HCT116 (cell line): ENCODE results near the gene TMEM240.

Experiments
- POLR2AphosphoS5 ChIP-seq: IDR thresholded peaks from 2 replicates; pipeline ENCODE4 v1.6.1; 2011; ENCODE audit warnings: mild to moderate bottlenecking, low read depth, low read length, moderate library complexity
- SIN3A ChIP-seq: IDR thresholded peaks from 2 replicates; pipeline ENCODE4 v1.6.1; 2012; ENCODE audit warnings: low read depth
- TF ChIP-seq, protein P1 (sequence below), 3 experiments: fragments of 200-600 bp in 1 of 3; sonication (generic) in 1 of 3; IDR thresholded peaks in 2 of 3; conservative IDR thresholded peaks in 1 of 3; 2 replicates each; pipeline ENCODE4 v1.5.1; 2012 to 2017; ENCODE audit warnings: low read depth in 2 of 3, low read length in 2 of 3, antibody characterized with exemption in 1 of 3, borderline replicate concordance in 1 of 3, control low read depth in 1 of 3, mild to moderate bottlenecking in 1 of 3, mixed read lengths in 1 of 3, mixed run types in 1 of 3, moderate library complexity in 1 of 3; ENCODE audit not compliant: insufficient read depth in 1 of 3

GRCh38 chr1:1540818-1541628, 599 bp upstream of the TMEM240 start:
- TF ChIP-seq, protein P1, sequence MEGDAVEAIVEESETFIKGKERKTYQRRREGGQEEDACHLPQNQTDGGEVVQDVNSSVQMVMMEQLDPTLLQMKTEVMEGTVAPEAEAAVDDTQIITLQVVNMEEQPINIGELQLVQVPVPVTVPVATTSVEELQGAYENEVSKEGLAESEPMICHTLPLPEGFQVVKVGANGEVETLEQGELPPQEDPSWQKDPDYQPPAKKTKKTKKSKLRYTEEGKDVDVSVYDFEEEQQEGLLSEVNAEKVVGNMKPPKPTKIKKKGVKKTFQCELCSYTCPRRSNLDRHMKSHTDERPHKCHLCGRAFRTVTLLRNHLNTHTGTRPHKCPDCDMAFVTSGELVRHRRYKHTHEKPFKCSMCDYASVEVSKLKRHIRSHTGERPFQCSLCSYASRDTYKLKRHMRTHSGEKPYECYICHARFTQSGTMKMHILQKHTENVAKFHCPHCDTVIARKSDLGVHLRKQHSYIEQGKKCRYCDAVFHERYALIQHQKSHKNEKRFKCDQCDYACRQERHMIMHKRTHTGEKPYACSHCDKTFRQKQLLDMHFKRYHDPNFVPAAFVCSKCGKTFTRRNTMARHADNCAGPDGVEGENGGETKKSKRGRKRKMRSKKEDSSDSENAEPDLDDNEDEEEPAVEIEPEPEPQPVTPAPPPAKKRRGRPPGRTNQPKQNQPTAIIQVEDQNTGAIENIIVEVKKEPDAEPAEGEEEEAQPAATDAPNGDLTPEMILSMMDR (IDR thresholded peaks at IDR 0.05 in 2 of 3, conservative IDR thresholded peaks at IDR 0.05 in 1 of 3; ENCODE audit: borderline replicate concordance in 1 of 3, insufficient read depth in 1 of 3, low read depth in 2 of 3, low read length in 2 of 3) = no peak
- TF ChIP-seq POLR2AphosphoS5 (no peak), SIN3A (no peak)
